Measurements from ENCODE around the gene PSG7.
"Not testable (repeated sequence)": the region's sequence is repeated elsewhere in the genome, so short reads cannot be mapped to it uniquely, and the experiment has no call there.

The PSG7 gene

GRCh38 chr19:42917634-42918033 is 19.4 kb downstream of the PSG7 start, which contains the start of gene PSG6:
Gene PSG6, minus strand, starts transcription at chr19:42917894. Its CDS starts 102 bp downstream, at chr19:42917792.
- DNase-seq; intact Hi-C loops (cut with DNase I): not testable (repeated sequence)

GRCh38 chr19:42916931-42917330 is 20.1 kb downstream of the PSG7 start:
- intact Hi-C loops (cut with DNase I); DNase-seq: not testable (repeated sequence)

DNA sequence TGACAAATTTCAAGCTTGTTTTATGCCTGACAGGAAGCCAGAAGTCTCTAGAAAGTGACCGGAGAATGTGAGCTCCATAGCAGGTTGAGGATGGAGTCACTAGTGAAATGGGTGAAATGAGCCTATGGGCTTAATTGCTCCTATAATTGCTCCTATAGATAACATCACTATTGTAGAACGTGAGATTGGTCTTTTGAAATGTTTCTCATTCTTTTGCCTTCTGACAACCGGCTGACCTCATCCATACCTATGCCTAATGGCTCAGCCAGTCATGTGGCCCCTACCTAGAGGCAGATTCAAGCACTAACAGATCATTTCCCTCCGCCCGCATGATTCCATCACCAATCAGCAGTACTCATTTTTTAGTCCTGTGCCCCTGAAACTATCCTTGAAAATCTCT is 23.5 kb downstream of the PSG7 start:
- intact Hi-C loops (cut with DNase I); DNase-seq: not testable (repeated sequence)

DNA sequence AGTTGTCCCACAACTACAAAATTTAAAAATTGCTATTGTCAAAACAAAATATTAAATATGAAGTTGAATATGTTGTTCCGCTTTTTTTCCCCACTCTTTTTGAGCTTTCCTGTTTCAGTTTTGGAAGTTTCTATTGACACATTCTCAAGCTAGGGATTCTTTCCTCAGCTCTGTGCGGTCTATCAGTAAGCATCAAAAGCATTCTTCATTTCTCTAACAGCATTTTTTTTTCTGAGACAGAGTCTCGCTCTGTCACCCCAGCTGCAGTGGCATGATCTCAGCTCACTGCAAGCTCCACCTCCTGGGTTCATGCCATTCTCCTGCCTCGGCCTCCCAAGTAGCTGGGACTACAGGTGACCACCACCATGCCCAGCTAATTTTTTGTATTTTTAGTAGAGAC is 24.1 kb downstream of the PSG7 start:
- intact Hi-C loops (cut with DNase I), result not testable (repeated sequence)

GRCh38 chr19:42911731-42912130 is 25.3 kb downstream of the PSG7 start:
- intact Hi-C loops (cut with DNase I); DNase-seq: not testable (repeated sequence)

More for the DNA sequence above, 24.1 kb downstream of the PSG7 start:
- DNase-seq, result not testable (repeated sequence)

GRCh38 chr19:42906162-42906561 is 30.8 kb downstream of the PSG7 start:
- intact Hi-C loops (cut with DNase I), result not testable (repeated sequence)

DNA sequence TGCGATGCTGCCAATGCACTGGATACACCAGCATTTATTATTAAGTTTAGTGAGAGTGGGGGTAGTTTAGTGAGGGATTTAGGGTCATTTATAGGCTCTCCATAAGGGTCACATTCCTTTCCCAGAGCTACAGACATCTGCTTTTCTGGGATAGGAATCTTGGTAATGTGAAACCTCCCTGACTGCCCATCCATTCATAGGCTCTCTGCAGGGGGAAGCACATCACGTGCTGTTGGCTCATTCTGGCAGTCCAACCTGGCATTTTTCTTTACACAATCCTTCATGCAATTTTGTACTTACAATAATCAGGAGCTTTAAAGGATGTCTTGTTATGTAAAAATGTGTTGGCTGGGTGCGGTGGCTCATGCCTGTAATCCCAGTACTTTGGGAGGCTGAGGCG is 36.4 kb downstream of the PSG7 start:
- intact Hi-C loops (cut with DNase I); DNase-seq: not testable (repeated sequence)

More at GRCh38 chr19:42906162-42906561, 30.8 kb downstream of the PSG7 start:
- DNase-seq, result not testable (repeated sequence)

DNA sequence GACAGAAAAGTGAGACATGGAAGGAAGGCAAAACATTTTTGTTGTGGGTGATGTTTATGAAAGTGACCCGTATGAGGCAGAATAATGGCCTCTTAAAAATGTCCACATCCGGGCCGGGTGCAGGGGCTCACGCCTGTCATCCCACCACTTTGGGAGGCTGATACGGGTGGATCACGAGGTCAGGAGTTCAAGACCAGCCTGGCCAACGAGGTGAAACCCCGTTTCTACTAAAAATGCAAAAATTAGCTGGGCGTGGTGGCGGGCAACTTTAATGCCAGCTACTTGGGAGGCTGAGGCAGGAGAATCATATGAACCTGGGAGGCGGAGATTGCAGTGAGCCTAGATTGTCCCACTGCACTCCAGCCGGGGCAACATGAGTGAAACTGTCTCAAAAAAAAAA is 37.3 kb downstream of the PSG7 start:
- intact Hi-C loops (cut with DNase I); DNase-seq: not testable (repeated sequence)

GRCh38 chr19:42899110-42899509 is 37.9 kb downstream of the PSG7 start:
- DNase-seq; intact Hi-C loops (cut with DNase I): not testable (repeated sequence)

DNA sequence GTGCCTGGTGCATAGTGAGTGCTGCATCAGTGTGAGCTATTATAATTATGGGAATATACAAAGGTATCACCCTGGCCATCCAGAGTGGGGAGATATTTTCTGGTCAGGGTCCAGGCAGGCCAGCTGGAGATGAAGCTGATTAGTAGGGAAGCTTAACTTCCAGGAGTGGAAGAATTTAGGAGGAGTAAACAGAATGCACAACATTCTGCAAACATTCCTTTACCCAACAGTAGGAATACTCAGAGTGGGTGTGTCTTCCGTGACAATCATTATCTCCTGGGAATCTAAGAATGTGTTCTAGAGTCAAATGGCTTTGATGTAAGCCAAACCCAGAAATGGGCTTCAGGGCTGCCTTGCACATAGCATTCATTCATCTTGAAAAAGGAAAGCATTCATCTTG is 38.4 kb downstream of the PSG7 start:
- DNase-seq; intact Hi-C loops (cut with DNase I): not testable (repeated sequence)

DNA sequence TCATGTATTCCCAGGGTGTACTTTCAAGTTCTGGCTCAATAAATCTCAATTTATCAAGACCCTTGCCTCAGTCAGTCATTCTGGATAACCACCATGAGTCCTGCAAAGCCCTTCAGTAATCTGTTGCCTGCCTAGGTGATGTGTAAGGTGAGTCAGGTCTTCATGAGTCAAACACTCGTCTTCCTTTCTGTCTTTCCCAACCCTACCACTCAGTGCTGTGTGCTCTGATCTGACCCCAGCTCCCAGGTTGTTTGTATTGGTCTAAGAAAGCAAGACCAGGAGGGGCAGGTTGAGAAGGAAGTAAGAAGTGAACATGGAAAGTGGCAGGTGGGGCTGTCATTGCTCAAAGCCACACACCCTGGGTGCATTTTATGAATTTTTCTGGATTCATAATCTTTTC is 39.3 kb downstream of the PSG7 start:
- intact Hi-C loops (cut with DNase I); DNase-seq: not testable (repeated sequence)

- intact Hi-C loops (cut with DNase I), result not testable (repeated sequence)
Observed at GRCh38 chr19:42890446-42890845, 46.6 kb downstream of the PSG7 start.

DNA sequence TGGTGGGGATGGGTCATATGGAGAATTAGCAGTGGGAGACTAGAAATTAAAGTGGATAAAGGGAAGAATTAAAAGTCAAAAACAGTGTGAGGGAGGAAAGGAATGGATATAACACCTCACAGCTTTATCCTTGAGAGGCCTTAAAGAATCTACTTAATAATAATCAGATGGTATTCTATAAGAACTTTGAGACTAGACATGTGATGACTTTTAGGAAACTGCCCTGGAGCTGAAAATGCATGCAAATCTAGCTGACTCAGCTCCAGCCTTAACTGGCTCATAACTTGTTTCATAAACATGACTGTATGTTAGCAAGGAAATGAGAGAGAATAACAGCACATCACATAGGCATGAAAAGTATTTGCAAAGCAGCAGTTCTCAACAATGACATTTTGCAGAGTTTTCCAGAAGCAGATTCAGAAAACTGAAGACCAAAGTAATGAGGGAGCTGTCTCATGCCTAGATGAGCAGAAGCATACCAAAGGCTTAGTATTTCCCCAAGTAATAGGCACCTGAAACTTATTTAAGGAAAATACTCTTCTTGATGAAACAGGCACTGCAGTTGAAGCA is 49.0 kb downstream of the PSG7 start:
- intact Hi-C loops (cut with DNase I); DNase-seq: not testable (repeated sequence)

More at GRCh38 chr19:42890446-42890845, 46.6 kb downstream of the PSG7 start:
- DNase-seq, result not testable (repeated sequence)

DNA sequence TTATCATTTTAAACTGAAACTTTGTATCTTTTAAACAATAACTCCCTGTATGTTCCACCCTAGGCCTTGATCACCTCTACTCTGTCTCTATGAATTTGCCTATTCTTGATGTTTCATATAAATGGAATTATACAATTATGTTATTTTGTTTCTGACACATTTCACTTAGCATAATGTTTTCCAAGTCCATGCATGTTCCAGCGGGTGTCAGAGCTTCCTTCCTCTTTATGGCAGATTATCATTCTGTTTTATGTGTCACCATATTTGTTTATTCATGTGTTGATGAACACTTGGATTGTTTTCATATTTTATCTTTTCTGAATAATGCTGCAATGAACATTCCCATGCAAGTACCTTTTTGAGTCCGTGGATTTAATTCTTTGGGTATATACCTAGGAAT is 54.3 kb downstream of the PSG7 start:
- DNase-seq; intact Hi-C loops (cut with DNase I): not testable (repeated sequence)

- intact Hi-C loops (cut with DNase I); DNase-seq: not testable (repeated sequence)
Observed at GRCh38 chr19:42882010-42882409, 55.0 kb downstream of the PSG7 start.

DNA sequence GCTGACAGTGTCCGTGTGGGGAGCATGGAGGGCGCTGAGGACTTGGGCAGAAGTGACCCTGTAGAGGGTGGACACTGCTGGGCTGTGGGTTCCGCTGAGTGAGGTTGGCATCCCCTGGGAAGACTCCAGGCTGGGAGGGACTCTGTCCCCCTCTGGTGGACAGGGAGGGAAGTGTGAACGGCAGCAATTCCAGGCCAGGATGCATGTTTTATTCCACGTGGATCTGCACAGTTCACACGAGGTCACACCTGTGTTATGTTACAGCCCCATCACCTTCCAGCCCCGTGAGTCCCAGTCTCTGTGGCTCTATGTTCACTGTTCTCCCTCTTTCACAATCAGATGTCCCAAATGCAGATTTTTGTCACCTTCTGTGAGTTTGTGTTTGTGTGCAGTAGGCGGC is 55.7 kb downstream of the PSG7 start:
- intact Hi-C loops (cut with DNase I); DNase-seq: not testable (repeated sequence)

GRCh38 chr19:42880621-42881020 is 56.4 kb downstream of the PSG7 start:
- intact Hi-C loops (cut with DNase I); DNase-seq: not testable (repeated sequence)

DNA sequence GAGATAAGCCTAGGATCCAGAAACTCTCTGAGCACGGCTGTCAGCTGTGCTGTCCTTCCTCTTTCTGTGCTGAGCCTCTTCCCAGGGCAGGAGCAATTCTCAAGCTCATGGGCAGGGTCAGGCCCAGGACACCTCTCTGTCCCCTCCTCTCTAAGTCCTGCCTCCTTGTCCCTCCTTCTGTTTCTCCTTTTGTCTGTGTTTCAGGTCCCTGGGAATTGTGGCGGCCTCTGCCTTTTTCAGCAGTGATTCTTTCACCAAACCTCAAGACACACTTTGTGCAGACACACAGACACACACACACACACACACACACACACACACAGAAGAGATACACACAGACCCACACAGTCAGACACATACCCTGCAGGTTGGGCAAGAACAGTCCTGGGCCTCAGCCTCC is 57.4 kb downstream of the PSG7 start, which contains the start of gene PSG1:
Gene PSG1, minus strand, starts transcription at position 101 of the 400 bp plus-strand sequence. CDS start 132 bp downstream, outside the sequence.
- DNase-seq, result no peak
- intact Hi-C loops (cut with DNase I), result no loop called here

DNA sequence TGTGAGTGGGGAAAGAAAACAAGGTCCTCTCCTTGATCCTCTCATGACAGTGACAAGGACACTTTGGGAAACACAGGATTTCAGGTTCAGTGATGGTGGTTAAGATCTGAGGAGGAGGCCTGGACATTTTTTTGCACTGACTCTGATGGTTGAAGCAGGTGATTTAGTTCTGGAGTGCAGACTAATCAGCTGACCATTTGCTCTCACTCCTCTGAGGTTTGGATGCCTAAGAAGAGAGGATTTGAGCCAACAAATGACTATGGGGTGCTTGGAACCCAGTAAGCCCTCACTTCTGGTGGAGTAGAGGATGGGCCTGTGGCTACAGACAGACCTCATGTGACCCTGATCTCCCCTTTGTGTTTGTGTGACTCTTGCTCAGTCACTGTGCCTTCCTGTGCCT is 60.4 kb downstream of the PSG7 start:
- intact Hi-C loops (cut with DNase I); DNase-seq: not testable (repeated sequence)

GRCh38 chr19:42875881-42876280 is 61.1 kb downstream of the PSG7 start:
- intact Hi-C loops (cut with DNase I); DNase-seq: not testable (repeated sequence)

GRCh38 chr19:42874901-42875813 is 61.9 kb downstream of the PSG7 start:
- DNase-seq; intact Hi-C loops (cut with DNase I): not testable (repeated sequence)

All from posterior cingulate gyrus (tissue), 11 donors.